GM18517 (cell line): ENCODE data around the gene RBM4B.
"Not testable (repeated sequence)": the region's sequence is repeated elsewhere in the genome, so short reads cannot be mapped to it uniquely, and the experiment has no call there.

Source experiments
- ATAC-seq: cut with Tn5 transposase; IDR thresholded peaks from one replicate; pipeline ENCODE4 v1.9.1; 2021; ENCODE audit warnings: mild to moderate bottlenecking, moderate library complexity; ENCODE audit not compliant: unreplicated experiment

Gene RBM4B

GRCh38 chr11:66649903-66650302, 27.8 kb downstream of the RBM4B start:
- no peak for ATAC-seq

- ATAC-seq, result no peak
Measured at GRCh38 chr11:66646828-66647227, 30.9 kb downstream of the RBM4B start.

GRCh38 chr11:66643745-66644437, 33.8 kb downstream of the RBM4B start:
- ATAC-seq, result no peak

- ATAC-seq, result no peak
Measured at GRCh38 chr11:66641834-66642233, 35.9 kb downstream of the RBM4B start.

GRCh38 chr11:66639814-66640340, 37.8 kb downstream of the RBM4B start:
- ATAC-seq, result not testable (repeated sequence)

- ATAC-seq, result no peak
Measured at GRCh38 chr11:66639066-66639813, 38.4 kb downstream of the RBM4B start.

GRCh38 chr11:66638177-66639065, 39.3 kb downstream of the RBM4B start, which contains the start of gene RBM4:
RBM4 (plus strand) TSS chr11:66638703; CDS start chr11:66639712, 1,009 bp downstream.
- ATAC-seq, result peak; percentile 90

- ATAC-seq, result no peak
Measured at GRCh38 chr11:66637557-66638176, 40.0 kb downstream of the RBM4B start.

- ATAC-seq, result no peak
Measured at GRCh38 chr11:66636411-66636810, 41.3 kb downstream of the RBM4B start.

GRCh38 chr11:66632952-66633351, 44.7 kb downstream of the RBM4B start:
- no peak for ATAC-seq

GRCh38 chr11:66631883-66632282, 45.8 kb downstream of the RBM4B start:
- no peak for ATAC-seq

GRCh38 chr11:66629356-66629755, 48.3 kb downstream of the RBM4B start:
- no peak for ATAC-seq

GRCh38 chr11:66628061-66628603, 49.6 kb downstream of the RBM4B start:
- no peak for ATAC-seq

GRCh38 chr11:66626926-66627325, 50.8 kb downstream of the RBM4B start:
- ATAC-seq, result no peak

- no peak for ATAC-seq
Measured at GRCh38 chr11:66626382-66626781, 51.3 kb downstream of the RBM4B start.

GRCh38 chr11:66625752-66626149, 51.9 kb downstream of the RBM4B start:
- no peak for ATAC-seq

- no peak for ATAC-seq
Measured at GRCh38 chr11:66625041-66625751, 52.5 kb downstream of the RBM4B start.

- no peak for ATAC-seq
Measured at GRCh38 chr11:66624450-66624849, 53.2 kb downstream of the RBM4B start.

GRCh38 chr11:66619080-66619554, 58.6 kb downstream of the RBM4B start:
- ATAC-seq, result no peak
